Naive thymus-derived CD8-positive, alpha-beta T cell (primary cell): ENCODE data around the gene NFIB. TPM values are rescaled to one million over a fixed set of nuclear protein-coding genes. Genes with fewer than 3 reads are reported as not detected.

Experiments used
- ATAC-seq, 2 donors: fragments of 150-1000 bp; cut with Tn5 transposase in 1 of 2; sonication (Bioruptor Pico), chemical (Tn5 transposase) in 1 of 2; 1 replicate in 1 of 2; 2 replicates in 1 of 2; pipeline ENCODE4 v1.10.0; 2021; ENCODE audit warnings: mild to moderate bottlenecking in 2 of 2, moderate library complexity in 2 of 2
- POLR2A ChIA-PET: fragments of 350-600 bp; sonication (Branson Sonifier 250); formaldehyde crosslinking; loops from one replicate; lab custom pipeline; 2021; ENCODE audit warnings: antibody characterized with exemption; lab: Charles Lee
- DNase-seq, 10 donors: peaks; one replicate each; pipeline versions ENCODE4 v3.0.0 to v3.0.0-alpha.2; 2020 to 2022
- H3K27ac Mint-ChIP-seq, 10 donors: one replicate each; pipeline ENCODE4 v1.8.0; 2020 to 2022; ENCODE audit warnings: mild to moderate bottlenecking in 10 of 10, mixed read lengths in 10 of 10, moderate library complexity in 4 of 10, inconsistent platforms in 1 of 10
- H3K27me3 Mint-ChIP-seq, 5 donors: one replicate each; pipeline ENCODE4 v1.8.0; 2021 to 2022; ENCODE audit warnings: mixed read lengths in 5 of 5
- H3K36me3 Mint-ChIP-seq, 3 donors: one replicate each; pipeline ENCODE4 v1.8.0; 2020 to 2022; ENCODE audit warnings: mixed read lengths in 3 of 3, mild to moderate bottlenecking in 2 of 3, inconsistent platforms in 1 of 3
- H3K4me1 Mint-ChIP-seq, 4 donors: one replicate each; pipeline ENCODE4 v1.8.0; 2021 to 2022; ENCODE audit warnings: mixed read lengths in 4 of 4
- H3K4me3 Mint-ChIP-seq, 10 donors: one replicate each; pipeline ENCODE4 v1.8.0; 2020 to 2022; ENCODE audit warnings: mild to moderate bottlenecking in 10 of 10, mixed read lengths in 10 of 10, moderate library complexity in 6 of 10, inconsistent platforms in 1 of 10
- H3K9me3 Mint-ChIP-seq, 9 donors: one replicate each; pipeline ENCODE4 v1.8.0; 2020 to 2022; ENCODE audit warnings: mixed read lengths in 9 of 9, mild to moderate bottlenecking in 3 of 9, inconsistent platforms in 1 of 9, moderate library complexity in 1 of 9
- polyA plus RNA-seq, 3 donors: library from polyadenylated mRNA; unstranded; fragments of 300-500 nt; fragmentation: Illumina TruSeq; gene quantifications; one replicate each; pipeline ENCODE4 v1.2.3, GENCODE V29; 2021
- total RNA-seq, 8 experiments: library from RNA in 2 of 8; stranded (reverse) in 2 of 8; gene quantifications; one replicate each; pipeline ENCODE4 v1.2.3 and lab custom pipeline; 2021 to 2026

Gene NFIB
- total and polyA plus RNA-seq, 5 experiments from 2014 or later: 0.22 TPM; not detected in 4

DNA sequence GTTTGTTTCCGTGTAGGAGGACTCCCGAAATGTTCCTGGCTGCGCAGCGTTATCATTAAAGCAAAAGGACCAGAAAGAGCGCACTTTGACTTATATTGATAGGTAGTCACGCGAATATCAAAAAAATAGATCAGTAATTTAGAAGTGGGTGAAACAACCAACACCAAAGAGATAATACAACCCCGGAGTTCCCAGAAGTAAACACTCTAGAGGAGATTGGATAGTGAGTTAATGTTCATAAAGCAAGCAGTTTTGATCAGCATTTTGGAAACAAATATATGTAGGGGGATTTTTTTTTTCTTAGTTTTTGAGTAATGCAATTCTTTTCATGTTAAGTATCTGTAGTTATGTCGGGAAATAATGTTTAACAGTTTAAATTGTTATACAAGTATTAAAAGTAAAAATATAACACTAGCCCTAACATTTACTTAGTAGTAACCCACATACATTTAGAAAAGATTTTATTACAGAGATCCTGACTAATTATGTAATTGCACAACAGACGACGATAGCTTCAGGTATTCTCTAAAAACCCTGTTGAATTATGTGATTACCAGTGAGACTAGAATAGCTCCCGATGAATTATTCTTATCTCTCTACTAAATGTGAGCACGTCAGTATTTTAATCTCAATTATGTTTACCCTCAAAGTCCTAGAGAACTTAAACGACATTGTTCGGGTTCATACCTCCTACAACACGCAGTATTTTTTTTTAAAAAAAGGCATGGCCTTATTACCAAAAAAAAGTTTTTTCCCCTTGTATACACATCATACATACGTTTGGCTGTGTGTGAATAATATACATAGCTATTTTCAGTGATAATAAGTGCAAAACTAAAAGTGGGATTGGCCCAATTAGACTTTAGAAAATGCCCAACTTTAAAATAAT is 9.4 kb upstream of the NFIB start:
- DNase-seq (no peak), ATAC-seq (no peak)
- H3K27me3 Mint-ChIP-seq: peaks cover 19 to 46% (median 24%) of the 10 kb centered on the region in 5 donors
- H3K4me1 Mint-ChIP-seq: peaks cover 6 to 16% (median 14%) of the 10 kb centered on the region in 4 donors
- peaks cover 0 to 3% (median 0%) of the 10 kb centered on the region in 9 donors for H3K9me3 Mint-ChIP-seq
- peak overlapping the region in 3 of 10 donors; percentile 8 to 71 (median 37) for H3K27ac Mint-ChIP-seq
- POLR2A ChIA-PET: no interaction called here
- H3K4me3 Mint-ChIP-seq: peak overlapping the region; percentile 74 to 94 (median 86)
- H3K36me3 Mint-ChIP-seq: no peaks in the 10 kb centered on the region

DNA sequence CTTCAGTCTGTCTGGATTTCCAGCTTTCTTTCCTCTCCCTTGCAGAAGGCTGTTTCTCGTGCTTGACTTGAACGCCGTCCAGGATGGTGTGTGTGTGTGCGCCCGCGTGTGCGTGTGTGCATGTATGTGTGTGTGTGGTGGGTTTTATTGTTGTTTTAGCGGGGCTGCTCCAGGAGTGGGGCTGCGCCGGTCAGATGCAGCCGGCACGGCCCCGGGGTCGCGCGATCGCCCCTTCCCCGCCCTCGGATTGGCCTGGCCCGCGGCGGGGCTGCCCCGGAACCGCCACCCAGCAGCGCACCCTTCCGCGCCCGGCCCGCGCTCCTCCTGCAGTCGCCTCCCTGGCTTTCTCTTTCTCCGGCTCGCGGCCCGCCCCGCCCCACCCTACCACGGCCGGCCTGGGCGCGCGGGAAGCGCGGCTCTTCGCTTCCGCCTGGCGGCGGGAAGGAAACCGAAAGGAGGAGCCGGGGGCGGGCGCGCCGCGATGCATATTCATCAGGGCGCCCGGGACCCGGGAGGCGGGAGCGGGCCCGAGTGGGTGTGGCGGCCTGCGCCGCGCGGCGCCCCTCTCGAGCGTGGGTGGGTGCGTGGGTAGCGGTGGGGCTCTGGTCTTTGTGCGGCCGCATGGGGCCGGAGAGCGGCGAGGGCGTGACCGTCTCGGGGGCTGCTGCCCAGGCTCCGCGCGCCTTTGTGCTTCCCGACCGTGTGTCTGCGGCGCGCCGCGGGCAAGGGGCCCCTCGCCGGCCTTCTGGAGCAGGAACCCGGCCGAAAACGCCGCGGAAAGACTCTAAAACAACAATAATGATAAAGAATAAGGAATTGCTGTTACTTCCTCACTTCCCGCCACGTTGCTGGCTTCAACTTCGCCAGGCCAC is 8.5 kb upstream of the NFIB start:
- Mint-ChIP-seq H3K27ac (peak overlapping the region in 6 of 10 donors; percentile 8 to 71 (median 32)), H3K4me1 (peaks cover 6 to 16% (median 14%) of the 10 kb centered on the region in 4 donors), H3K27me3 (peaks cover 24 to 51% (median 28%) of the 10 kb centered on the region in 5 donors), H3K9me3 (peaks cover 0 to 3% (median 0%) of the 10 kb centered on the region in 9 donors), H3K36me3 (no peaks in the 10 kb centered on the region), H3K4me3 (peak overlapping the region; percentile 76 to 94 (median 89))
- ATAC-seq (peak; percentile 81 to 82), DNase-seq (peak; percentile 25 to 70 (median 39))
- POLR2A ChIA-PET: no interaction called here

DNA sequence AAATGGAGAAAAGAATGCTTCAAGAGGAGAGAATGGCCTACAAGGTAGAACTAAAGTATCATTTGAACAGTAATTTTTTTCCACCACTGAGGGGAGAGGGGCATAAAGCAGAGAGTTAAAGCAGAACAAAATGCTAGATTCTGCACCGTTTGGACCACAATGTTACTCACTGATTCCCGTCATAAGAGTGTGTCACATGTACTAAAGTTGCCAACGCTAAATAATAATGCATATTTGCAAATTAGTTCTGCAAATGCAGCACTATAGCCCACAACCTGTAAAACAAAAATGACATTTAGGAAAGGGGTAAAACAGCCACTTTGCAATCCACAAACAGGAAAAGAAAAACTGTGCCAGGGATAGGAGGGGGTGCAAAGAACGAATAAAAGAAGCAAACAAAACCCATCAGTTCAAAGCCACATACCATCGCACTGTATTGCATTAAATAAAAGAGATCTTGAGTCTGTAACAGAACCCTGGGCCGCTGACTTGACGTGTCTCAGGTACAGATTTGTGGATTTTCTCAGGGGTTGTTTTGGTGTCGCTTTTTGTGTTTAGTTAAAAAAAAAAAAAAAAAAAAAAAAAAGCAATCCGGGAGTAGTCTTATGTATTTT is 7.7 kb upstream of the NFIB start:
- POLR2A ChIA-PET: no interaction called here
- Mint-ChIP-seq H3K9me3 (peaks cover 0 to 4% (median 0%) of the 10 kb centered on the region in 9 donors), H3K36me3 (peaks cover 0 to 2% (median 0%) of the 10 kb centered on the region in 3 donors), H3K4me3 (peak overlapping the region; percentile 76 to 94 (median 88)), H3K27ac (peak overlapping the region in 3 of 10 donors; percentile 11 to 68 (median 26)), H3K27me3 (peaks cover 32 to 53% (median 34%) of the 10 kb centered on the region in 5 donors), H3K4me1 (peaks cover 6 to 16% (median 15%) of the 10 kb centered on the region in 4 donors)
- DNase-seq (no peak), ATAC-seq (no peak)

- H3K27me3 Mint-ChIP-seq: peaks cover 37 to 52% (median 41%) of the 10 kb centered on the region in 5 donors
- H3K4me1 Mint-ChIP-seq: peaks cover 9 to 23% (median 19%) of the 10 kb centered on the region in 4 donors
- H3K36me3 Mint-ChIP-seq: peaks cover 0 to 4% (median 0%) of the 10 kb centered on the region in 3 donors
- peaks cover 0 to 7% (median 0%) of the 10 kb centered on the region in 9 donors for H3K9me3 Mint-ChIP-seq
- H3K27ac Mint-ChIP-seq: no peak overlapping the region
- peak overlapping the region; percentile 8 to 89 (median 68) for H3K4me3 Mint-ChIP-seq
- ATAC-seq (no peak), DNase-seq (no peak)
- POLR2A ChIA-PET: no interaction called here
These were observed 6.6 kb upstream of the NFIB start for GRCh38 chr9:14320271-14321181.

DNA sequence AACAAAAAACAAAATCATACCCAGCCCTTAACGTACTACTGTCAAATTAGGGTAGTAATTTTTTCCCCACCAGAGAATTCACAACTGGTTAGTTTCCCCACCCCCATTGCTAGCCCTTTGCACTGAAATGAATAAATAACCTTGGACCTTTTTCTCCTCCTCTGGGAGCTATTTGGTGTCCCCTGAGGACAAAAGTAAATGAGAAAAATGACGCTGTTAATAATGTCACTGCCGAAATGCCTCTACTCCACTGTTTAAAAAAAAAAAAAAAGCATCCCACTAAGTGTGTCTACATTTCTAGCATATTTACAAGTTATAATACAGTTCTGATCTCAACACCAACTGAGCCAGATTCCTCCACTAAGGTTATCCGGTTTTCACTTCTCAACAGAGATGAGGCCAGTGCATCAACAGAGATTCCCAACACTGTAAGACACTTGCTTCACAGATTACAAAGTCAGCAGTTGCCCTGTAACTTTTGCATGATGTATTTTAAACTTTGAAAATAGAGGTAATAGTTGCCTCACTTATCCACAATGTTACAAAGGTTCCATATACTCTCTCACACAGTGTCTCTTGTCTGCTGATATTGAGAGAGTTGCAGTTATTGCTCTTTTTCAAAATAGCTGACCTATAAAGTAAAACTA is 5.1 kb upstream of the NFIB start:
- H3K4me3 Mint-ChIP-seq: peak overlapping the region in 1 of 10 donors; percentile 1
- H3K27ac Mint-ChIP-seq: no peak overlapping the region

DNA sequence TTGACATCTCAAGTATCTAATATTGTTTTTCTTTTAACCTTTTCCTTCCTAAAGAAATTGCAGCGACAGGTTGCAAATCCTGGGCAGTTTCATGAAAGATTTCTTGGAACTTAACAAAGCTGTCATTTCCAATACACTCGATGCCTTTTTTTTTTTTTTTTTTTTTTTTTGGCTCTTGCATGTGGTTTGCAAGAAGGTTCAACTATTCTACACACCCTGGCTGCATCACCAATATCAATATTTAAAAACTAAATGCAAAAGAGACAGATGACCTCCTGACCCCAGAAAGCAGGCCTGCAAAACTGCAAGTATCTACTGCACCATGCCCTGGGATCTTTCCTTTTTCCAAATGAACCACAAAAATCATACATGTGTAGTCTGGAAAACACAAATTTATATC is 4.4 kb upstream of the NFIB start:
- Mint-ChIP-seq H3K27me3 (peaks cover 42 to 58% (median 51%) of the 10 kb centered on the region in 5 donors), H3K4me3 (no peak overlapping the region), H3K4me1 (peaks cover 14 to 35% (median 29%) of the 10 kb centered on the region in 4 donors), H3K36me3 (peaks cover 0 to 12% (median 0%) of the 10 kb centered on the region in 3 donors), H3K9me3 (peaks cover 0 to 11% (median 0%) of the 10 kb centered on the region in 9 donors), H3K27ac (no peak overlapping the region)
- ATAC-seq (no peak), DNase-seq (no peak)
- POLR2A ChIA-PET: no interaction called here

More for the DNA sequence above, 5.1 kb upstream of the NFIB start:
- Mint-ChIP-seq H3K4me1 (peaks cover 11 to 30% (median 25%) of the 10 kb centered on the region in 4 donors), H3K36me3 (peaks cover 0 to 9% (median 0%) of the 10 kb centered on the region in 3 donors), H3K27me3 (peaks cover 39 to 51% (median 47%) of the 10 kb centered on the region in 5 donors), H3K9me3 (peaks cover 0 to 8% (median 0%) of the 10 kb centered on the region in 9 donors)
- DNase-seq (no peak), ATAC-seq (no peak)
- POLR2A ChIA-PET: no interaction called here

GRCh38 chr9:14317667-14318320 is 3.9 kb upstream of the NFIB start:
- POLR2A ChIA-PET: no interaction called here
- peaks cover 41 to 58% (median 50%) of the 10 kb centered on the region in 5 donors for H3K27me3 Mint-ChIP-seq
- H3K36me3 Mint-ChIP-seq: peaks cover 0 to 13% (median under 1%) of the 10 kb centered on the region in 3 donors
- DNase-seq: no peak
- no peak overlapping the region for H3K27ac Mint-ChIP-seq
- H3K4me1 Mint-ChIP-seq: peaks cover 11 to 32% (median 27%) of the 10 kb centered on the region in 4 donors
- peak overlapping the region in 2 of 10 donors; percentile 10 to 45 for H3K4me3 Mint-ChIP-seq
- no peak for ATAC-seq
- H3K9me3 Mint-ChIP-seq: peaks cover 0 to 13% (median 0%) of the 10 kb centered on the region in 9 donors

DNA sequence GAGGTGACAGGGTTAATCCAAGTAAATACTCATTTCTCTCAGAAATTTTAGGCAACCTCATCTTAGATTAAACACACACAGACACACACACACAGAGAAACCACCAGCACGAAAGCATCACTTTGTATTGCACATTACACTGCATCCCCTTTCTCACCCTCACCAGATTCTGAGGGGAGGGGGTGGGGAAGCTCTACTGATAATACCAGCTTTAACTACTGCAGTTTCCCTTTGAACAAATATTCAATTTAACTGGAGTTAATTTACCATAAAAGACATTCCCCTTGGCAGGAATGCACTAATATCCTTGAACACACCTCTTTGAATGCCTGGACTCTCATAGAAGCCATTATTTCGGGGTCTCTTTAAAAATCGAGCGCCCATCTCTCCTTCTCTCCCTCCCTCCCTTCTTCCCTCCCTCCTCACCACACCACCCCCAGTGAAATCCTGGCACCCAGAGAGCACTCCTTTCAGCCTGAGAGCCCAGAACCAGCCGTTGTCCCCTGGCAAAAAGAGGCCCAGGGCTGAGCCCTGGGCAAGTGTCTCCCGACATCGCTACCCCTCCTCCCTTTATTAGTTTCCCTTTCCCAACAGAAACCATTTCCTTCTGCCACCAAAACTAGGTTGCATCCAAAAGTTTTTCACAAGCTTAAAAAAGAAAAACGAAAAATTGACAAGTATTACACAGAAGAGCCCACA is 2.8 kb upstream of the NFIB start:
- Mint-ChIP-seq H3K27me3 (peaks cover 46 to 66% (median 56%) of the 10 kb centered on the region in 5 donors), H3K4me3 (peak overlapping the region in 9 of 10 donors; percentile 2 to 87 (median 69)), H3K4me1 (peaks cover 8 to 29% (median 25%) of the 10 kb centered on the region in 4 donors), H3K9me3 (peaks cover 0 to 17% (median 0%) of the 10 kb centered on the region in 9 donors), H3K36me3 (peaks cover 0 to 13% (median 2%) of the 10 kb centered on the region in 3 donors), H3K27ac (no peak overlapping the region)
- ATAC-seq (no peak), DNase-seq (no peak)
- POLR2A ChIA-PET: no interaction called here

DNA sequence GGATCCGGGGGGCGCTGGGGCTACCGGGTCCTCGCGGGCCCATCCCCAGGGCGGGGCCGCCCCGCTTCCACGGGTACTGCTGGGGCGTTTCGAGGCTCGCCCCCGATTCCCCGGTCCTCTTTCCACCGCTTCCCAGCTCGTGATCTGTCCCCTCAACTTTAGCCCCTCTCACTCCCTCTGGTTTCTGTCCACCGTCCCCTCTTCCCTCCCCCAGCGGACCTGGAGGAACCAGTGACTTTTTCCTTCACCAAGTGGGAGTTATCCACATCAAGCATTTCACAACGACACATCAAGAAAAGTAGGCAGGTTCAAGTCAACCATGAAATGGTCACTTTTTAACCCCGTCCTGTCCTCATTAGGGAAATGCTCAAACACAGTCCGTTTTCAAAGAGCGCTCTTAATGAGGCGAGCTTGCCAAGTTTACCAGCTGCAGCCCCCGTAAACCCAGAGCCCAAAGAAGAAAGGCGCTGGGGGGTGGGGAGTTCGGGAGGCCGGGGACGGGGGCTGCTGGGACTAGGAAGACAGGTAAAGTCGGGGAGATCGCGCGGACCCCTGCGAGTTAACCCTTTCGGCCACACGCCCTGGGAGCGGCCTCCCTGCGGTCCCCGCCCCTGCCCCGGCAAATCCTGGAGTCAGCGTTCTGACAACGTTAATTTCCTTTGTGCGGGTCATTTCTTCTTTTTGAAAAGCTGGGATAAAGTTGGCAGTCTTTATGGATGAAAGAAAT is 2.1 kb upstream of the NFIB start:
- H3K27me3 Mint-ChIP-seq: peaks cover 41 to 66% (median 54%) of the 10 kb centered on the region in 5 donors
- peaks cover 8 to 26% (median 21%) of the 10 kb centered on the region in 4 donors for H3K4me1 Mint-ChIP-seq
- H3K36me3 Mint-ChIP-seq: peaks cover 0 to 13% (median 2%) of the 10 kb centered on the region in 3 donors
- no peak overlapping the region for H3K27ac Mint-ChIP-seq
- POLR2A ChIA-PET: no interaction called here
- ATAC-seq: peak in 1 of 2 donors; percentile 23
- peak overlapping the region; percentile 68 to 88 (median 82) for H3K4me3 Mint-ChIP-seq
- DNase-seq: no peak
- H3K9me3 Mint-ChIP-seq: peaks cover 0 to 17% (median 0%) of the 10 kb centered on the region in 9 donors
